ENCODE measurements around the gene C16orf89.

DNA sequence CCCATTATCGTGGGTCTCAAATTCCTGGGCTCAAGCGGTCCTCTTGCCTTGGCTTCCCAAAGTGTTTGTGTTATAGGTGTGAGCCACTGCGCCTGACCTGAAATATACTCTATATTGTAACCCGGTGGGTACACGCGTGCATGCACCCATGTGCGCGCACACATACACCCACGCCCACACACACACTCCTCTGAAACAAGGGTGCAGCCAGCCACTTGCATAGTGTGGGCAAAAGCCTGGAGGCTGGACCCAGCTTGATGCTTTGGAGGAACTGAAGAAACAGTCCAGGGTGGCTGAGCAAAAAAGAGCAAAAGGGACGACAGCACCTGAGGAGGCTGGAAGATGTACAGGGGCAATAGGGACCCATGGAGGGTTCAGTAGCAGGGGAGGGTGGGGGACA, 61.9 kb downstream of the C16orf89 start:
- no peak for TF ChIP-seq POLR2AphosphoS5 (IDR thresholded peaks at IDR 0.05; ENCODE audit: borderline replicate concordance, low read depth, low read length)
- TF ChIP-seq EZH2 (IDR thresholded peaks at IDR 0.05): no peak
- TF ChIP-seq FOXP2 (optimal IDR thresholded peaks at IDR 0.05; ENCODE audit: control extremely low read depth, extremely low read length, insufficient read depth): no peak
